NCI-H146 treated with DMSO at 0.1 percent for 48 hours (cell line): ENCODE data around the gene CTSH.

ENCODE experiments used
- DNase-seq: peaks from one replicate; lab custom pipeline; 2025; ENCODE audit not compliant: unreplicated experiment; lab: John Stamatoyannopoulos, UW

The CTSH gene

GRCh38 chr15:78978601-78979179 lies 33.8 kb upstream of the CTSH start:
- DNase-seq = no peak

GRCh38 chr15:78977591-78978347 lies 32.9 kb upstream of the CTSH start:
- no peak for DNase-seq

DNA sequence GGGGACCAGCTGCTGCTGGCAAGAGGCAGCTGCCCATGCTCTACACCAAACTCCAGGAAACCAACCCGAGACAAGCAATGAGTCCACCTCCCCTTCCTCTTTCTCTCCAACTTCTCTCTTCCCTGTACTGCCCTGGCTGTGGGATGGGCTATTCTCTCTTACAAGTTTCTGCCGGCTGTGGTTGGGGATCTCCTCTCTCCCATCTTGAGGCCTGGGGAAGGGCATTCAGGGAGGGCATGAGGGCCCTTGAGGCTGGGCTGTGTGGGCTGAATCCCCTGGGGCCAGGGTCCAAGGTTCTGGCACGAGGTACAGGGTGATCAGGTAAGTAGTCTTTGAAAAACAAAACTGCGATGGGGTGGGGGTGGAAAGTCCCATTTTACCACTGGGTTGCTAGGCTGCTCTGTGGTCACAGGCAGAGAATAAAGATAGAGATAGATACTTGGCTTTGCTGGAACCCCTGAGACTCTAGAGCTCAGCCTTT lies 32.3 kb upstream of the CTSH start:
- no peak for DNase-seq

- DNase-seq = no peak
Observed at GRCh38 chr15:78976691-78977090, 31.8 kb upstream of the CTSH start.

GRCh38 chr15:78974272-78974918 lies 29.5 kb upstream of the CTSH start:
- no peak for DNase-seq

GRCh38 chr15:78969687-78970349 lies 25.0 kb upstream of the CTSH start:
- no peak for DNase-seq

DNA sequence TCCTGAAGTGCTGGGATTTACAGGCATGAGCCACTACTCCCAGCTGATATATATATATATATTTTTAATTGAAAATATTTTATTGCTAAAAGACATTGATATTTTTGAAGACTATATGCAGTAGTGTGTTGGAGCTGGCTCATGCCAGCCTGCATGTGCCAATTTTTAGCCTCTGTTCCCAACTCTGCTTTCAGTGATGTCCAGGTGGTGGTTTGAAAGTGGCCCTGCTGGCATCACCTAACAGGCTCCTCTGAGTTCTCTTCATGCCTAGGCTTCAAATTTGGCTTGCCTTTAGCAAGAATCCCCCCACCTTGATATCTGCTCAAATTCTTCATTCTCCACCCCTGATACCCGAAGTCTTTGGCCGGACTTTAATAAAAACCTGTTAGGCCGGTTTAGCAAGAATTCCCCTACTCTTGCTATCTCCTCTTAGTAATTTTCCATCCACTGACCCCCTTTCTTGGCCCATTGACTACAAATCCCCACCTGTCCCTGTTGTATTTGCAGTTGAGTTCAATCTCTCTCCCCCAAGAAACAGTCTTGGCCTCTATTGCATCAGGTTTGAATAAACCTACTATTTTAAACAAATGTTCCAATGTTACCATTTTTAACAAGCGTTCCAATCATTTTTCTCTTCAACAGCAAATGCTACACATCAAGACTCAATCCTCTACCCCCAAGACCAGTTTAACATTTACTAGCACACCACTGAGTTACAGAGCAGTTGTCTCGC lies 23.9 kb upstream of the CTSH start:
- no peak for DNase-seq

DNA sequence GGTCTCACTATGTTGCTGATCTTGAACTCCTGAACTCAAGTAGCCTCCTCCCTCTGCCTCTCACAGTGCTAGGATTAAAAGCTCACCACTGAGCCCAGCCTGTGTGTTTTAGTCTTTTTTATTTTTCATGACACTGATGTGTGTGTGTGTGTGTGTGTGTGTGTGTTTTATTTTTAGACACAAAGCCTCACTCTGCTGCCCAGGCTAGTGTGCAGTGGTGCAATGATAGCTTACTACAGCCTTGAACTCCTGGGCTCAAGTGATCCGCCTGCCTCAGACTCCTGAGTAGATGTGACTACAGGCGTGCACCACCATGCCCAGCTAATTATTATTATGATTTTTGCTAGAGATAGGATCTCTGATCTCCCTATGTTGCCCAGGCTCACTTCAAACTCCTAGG lies 23.3 kb upstream of the CTSH start:
- no peak for DNase-seq

DNA sequence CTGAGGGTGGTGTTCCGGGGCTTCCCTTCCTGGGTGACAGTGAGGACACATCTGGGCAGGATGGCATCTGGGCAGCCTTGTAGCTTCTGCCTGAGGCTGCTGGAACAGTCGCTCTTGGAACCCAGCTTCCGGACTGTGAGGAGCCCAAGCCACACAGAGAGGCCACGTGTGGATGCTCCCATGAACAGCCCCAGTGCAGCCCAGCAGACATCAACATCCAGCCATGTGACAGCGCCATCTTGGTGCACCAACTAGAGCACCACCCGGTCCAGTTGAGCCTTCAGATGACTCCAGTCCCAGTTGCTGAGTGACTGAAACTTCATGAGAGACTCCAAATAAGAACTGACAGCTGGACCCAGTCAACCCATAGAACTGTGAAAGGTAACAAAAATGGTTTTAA lies 15.5 kb upstream of the CTSH start:
- DNase-seq = no peak

- no peak for DNase-seq
Observed at GRCh38 chr15:78959360-78959759, 14.5 kb upstream of the CTSH start.

DNA sequence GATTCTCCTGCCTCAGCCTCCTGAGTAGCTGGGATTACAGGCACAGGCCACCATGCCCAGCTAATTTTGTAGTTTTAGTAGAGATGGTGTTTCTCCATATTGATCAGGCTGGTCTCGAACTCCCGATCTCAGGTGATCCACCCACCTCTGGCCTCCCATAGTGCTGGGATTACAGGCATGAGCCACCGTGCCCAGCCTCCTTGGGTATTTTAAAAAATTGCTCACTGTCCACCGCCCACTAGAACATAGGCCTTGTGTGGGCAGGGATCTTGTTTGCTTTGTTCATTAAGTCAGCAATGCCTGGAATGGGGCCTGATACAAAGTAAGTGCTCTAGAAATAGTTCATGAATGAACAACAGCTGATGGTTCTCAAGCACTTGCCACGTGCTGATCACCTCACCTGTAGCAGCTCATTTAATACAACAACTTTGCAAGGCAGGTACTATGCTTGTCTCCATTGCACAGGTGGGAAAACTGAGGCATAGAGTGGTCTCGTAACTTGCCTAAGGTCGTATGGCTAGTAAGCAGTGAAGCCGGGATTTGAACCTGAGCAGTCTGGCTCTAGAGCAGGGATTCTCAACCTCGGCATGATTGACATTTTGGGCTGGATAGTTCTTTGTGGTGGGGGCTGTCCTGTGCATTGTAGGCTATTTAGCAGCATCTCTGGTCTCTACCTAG lies 12.7 kb upstream of the CTSH start:
- DNase-seq = no peak

- DNase-seq = no peak
Observed at GRCh38 chr15:78956937-78957336, 12.1 kb upstream of the CTSH start.

- DNase-seq = no peak
Observed at GRCh38 chr15:78955355-78955754, 10.5 kb upstream of the CTSH start.

GRCh38 chr15:78951841-78952238 lies 7.0 kb upstream of the CTSH start:
- DNase-seq = no peak

DNA sequence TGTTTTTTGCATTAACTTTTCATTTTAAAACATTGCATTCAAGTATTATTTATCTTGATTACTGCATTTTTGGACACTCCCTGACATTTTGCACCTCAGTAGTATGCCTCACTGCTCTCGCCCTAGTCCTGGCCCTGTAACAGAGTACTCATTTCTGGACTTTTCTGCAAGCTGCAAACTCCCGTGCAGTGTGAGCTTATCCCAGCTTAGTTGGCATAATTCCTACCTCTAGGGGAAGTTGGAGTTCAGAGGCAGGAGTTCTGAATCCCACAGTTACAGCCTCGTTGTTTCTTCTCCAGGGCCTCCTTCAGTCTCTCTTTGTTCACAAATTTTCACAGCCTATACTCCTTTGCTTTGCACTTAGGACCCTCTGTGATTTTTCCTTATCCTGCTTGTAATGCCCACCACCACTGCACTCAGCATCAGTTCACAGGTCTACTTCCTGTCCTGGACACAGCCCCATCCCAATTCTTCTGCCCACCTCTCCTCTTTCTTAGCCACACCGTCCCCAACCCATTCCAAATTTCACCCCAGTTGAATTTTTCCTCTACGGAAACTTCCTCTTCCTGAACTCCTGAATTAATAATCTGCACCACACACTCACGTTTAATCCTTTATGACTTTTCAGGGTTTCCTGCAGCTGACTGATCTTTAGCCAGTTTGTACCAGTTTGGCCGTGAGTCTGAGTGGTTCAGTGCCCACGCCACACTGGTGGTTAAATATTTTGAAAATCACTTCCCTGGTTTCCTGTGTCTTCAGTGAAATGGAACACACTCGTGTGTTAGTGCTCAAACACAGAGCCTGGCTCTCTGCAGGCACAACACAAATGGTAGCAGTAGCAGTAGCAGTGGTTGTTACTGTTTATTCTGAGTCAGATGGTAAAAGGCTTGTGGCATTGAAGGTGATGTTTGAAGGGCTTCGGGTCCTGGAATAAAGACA lies 6.3 kb upstream of the CTSH start:
- DNase-seq = no peak

- no peak for DNase-seq
Observed at GRCh38 chr15:78950343-78950742, 5.5 kb upstream of the CTSH start.

DNA sequence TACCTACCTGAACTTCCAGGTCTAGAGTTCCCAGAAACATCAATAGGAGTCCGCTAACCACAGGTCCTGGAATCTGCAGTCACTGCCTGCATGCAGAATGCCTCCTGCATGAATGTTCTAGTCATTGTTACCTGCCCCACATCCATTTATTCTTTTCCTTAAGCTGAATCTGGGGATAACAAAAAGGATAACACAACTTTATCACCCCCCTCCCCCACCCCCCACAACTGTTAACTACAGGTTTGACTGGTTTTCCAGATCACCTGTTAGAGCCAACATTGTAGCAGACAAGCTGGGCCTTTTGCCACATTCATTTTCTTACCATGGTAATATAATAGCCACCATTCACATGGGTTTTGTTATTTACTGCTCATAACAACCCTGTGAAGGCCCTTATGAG lies 4.6 kb upstream of the CTSH start:
- DNase-seq = no peak

DNA sequence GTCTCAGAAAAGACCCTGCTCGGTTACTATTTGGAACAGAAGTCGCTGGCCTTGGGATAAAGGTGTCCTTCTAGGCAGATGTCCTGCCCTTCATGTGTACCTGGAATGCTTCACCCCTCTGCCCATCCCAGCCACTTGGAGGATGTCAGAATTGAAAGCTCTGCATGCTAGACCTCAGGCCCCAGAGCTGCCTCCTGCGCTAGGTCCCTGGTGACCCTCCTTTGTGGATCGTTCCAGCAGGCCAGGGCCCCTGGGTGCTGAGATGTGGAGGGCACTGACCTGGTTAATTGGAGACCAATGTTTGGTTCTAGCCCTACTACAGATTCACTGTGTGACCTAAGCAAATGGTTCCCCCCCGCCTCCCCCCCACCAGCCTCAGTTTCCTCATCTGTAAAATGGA lies 2.7 kb upstream of the CTSH start:
- no peak for DNase-seq

DNA sequence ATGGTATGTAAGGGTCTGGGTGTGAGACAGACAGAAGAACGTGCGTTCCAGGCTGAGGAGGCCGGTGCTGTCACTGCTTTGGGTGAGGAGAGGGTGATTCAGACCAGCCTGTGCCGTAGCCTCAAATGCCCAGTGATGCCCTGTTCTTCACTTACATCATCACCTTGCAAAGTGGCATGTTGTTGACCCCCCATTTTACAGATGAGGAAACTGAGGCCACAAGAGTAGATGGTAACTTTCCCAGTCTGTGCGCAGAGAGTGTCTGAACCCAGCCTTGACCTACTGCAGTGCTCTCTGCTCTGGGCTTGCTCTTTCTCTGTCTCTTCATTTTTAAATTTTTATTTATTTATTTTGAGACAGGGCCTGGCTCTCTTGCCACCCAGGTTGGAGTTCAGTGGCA lies 1.6 kb upstream of the CTSH start:
- no peak for DNase-seq
